ENCODE data around the gene ATP9B. TPM values are rescaled to one million over a fixed set of nuclear protein-coding genes. Genes with fewer than 3 reads are reported as not detected.

The ATP9B gene, protein sequence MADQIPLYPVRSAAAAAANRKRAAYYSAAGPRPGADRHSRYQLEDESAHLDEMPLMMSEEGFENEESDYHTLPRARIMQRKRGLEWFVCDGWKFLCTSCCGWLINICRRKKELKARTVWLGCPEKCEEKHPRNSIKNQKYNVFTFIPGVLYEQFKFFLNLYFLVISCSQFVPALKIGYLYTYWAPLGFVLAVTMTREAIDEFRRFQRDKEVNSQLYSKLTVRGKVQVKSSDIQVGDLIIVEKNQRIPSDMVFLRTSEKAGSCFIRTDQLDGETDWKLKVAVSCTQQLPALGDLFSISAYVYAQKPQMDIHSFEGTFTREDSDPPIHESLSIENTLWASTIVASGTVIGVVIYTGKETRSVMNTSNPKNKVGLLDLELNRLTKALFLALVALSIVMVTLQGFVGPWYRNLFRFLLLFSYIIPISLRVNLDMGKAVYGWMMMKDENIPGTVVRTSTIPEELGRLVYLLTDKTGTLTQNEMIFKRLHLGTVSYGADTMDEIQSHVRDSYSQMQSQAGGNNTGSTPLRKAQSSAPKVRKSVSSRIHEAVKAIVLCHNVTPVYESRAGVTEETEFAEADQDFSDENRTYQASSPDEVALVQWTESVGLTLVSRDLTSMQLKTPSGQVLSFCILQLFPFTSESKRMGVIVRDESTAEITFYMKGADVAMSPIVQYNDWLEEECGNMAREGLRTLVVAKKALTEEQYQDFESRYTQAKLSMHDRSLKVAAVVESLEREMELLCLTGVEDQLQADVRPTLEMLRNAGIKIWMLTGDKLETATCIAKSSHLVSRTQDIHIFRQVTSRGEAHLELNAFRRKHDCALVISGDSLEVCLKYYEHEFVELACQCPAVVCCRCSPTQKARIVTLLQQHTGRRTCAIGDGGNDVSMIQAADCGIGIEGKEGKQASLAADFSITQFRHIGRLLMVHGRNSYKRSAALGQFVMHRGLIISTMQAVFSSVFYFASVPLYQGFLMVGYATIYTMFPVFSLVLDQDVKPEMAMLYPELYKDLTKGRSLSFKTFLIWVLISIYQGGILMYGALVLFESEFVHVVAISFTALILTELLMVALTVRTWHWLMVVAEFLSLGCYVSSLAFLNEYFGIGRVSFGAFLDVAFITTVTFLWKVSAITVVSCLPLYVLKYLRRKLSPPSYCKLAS
- total RNA-seq, result 6.3 and 10.6 TPM in 2 replicates

GRCh38 chr18:79068937-79069716, at the start of gene ATP9B:
TSS of gene ATP9B (plus strand) at chr18:79069394. CDS start at chr18:79069411, 17 bp downstream.

GRCh38 chr18:79395761-79396404, 326.7 kb downstream of the ATP9B start, which contains the start of gene NFATC1:
TSS of gene NFATC1 (plus strand) at chr18:79395930. CDS start at chr18:79396225, 295 bp downstream.

Other genes with a start within 250 kb of the ATP9B start
- gene SALL3, start 89.6 kb upstream of the ATP9B start, total RNA-seq, result not detected in 2 replicates

All from airway epithelial cell (primary cell).